GM12801 (cell line): Measurements from ENCODE around the gene CLDND1.

Experiments used
- TF ChIP-seq, protein P1 (sequence below): IDR thresholded peaks from one replicate; pipeline ENCODE4 v1.5.1; 2011; ENCODE audit warnings: control low read depth; ENCODE audit not compliant: insufficient read length; ENCODE audit errors: extremely low read depth

CLDND1 gene

DNA sequence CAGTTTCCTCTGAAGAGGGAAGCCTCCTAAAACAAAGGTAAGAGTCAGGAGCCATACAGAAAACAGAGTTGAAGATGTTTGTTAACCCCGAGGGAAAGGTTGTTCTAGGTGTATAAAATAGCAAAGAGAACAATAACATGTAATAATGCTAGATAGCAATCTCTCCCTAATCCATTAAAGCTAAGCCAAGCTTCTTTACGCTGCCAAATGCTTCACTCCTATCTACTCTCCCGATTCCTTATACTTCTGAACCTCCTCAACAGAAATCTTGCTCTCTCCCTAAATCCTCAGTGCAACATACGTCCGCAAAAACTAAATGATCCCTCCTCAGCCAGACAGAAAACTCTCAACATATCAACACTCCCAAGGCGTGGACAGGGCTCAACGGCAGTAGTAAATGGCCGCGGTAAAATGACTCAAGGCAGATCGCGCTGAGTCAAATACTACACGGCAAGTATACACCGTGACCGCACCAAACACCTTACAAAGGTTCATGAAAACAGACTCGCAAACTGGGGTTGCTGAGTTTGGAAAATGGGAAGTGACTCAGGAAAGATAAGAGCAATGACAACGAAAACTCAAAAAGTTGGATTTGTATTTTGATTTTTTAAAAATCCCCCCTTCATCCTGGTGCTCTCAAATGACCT lies 682 bp downstream of the CLDND1 start:
- TF ChIP-seq, protein P1, sequence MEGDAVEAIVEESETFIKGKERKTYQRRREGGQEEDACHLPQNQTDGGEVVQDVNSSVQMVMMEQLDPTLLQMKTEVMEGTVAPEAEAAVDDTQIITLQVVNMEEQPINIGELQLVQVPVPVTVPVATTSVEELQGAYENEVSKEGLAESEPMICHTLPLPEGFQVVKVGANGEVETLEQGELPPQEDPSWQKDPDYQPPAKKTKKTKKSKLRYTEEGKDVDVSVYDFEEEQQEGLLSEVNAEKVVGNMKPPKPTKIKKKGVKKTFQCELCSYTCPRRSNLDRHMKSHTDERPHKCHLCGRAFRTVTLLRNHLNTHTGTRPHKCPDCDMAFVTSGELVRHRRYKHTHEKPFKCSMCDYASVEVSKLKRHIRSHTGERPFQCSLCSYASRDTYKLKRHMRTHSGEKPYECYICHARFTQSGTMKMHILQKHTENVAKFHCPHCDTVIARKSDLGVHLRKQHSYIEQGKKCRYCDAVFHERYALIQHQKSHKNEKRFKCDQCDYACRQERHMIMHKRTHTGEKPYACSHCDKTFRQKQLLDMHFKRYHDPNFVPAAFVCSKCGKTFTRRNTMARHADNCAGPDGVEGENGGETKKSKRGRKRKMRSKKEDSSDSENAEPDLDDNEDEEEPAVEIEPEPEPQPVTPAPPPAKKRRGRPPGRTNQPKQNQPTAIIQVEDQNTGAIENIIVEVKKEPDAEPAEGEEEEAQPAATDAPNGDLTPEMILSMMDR, result no peak

DNA sequence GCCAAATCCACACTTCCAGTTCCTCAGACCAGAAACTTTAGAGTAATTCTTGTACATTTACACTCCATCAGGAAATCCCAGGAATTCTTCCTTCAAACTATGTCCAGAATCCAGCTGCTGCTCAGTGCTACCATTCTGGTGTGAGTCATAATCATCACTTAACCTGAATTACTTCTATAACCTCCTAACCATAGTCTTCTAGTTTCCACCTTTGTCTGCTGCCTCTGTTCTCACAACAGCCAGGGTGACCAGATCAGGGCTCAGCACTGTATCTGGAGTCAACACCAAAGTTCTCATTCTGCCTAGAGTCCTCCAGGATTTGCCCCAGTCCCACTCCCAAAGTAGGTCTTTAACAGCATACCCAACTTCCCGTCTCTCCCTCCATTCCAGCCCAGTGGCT lies 3.4 kb downstream of the CLDND1 start:
- TF ChIP-seq, protein P1, result no peak

DNA sequence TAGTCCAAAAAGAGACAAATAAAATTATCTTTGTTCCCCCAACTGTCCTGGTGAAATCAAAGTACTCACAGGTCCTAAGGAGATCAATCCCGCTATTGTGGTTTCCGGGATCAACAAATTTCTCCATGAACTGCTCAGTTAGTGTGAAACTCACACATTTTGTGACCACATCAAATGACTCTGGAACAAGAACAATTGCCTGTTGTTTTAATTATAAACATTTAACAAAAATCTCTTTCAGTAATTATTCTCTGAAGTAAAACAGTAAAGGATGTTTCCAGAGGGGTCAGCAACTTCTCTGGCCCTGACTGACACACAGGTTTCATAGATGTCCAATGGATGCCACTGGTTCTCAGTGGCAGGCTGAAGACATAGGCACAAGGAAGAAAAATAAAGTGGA lies 3.9 kb downstream of the CLDND1 start:
- TF ChIP-seq, protein P1, result no peak

DNA sequence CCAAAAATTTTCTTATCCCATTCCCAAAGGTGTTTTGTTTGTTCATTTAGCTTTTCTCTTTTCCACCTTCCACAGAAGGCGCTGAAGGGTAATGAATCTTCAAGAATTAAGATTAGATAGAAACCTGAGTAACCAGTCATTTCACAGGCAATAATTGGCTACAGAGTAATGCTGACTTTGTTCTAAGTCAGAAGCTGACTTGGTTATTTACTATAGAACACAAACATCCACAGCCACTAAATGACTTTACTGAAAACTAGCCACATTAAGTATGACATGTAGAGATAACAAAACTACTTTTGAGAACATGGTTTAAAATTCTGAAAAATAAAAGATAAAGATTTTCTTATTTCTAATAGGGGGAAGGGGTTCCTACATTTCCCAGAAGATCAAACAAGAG lies 7.8 kb downstream of the CLDND1 start:
- TF ChIP-seq, protein P1, result no peak

DNA sequence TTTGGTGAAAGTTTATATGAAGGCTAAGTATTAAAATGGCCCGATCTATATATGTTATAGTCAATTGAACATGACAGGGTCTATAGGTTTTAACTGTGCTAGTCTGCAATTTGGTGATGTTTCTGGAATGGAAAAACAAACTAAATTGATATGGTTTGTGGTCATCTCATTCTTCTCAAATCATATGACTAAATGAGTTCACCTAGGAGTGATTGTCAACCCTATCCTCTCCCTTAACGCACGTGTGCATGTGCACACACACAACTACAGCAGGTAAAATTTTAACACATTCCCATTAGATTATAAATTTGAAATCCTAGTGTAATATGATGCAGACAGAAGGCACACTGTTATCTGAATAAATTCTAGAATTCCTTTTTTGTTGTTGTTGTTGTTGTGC lies 9.0 kb downstream of the CLDND1 start:
- TF ChIP-seq, protein P1, result no peak

DNA sequence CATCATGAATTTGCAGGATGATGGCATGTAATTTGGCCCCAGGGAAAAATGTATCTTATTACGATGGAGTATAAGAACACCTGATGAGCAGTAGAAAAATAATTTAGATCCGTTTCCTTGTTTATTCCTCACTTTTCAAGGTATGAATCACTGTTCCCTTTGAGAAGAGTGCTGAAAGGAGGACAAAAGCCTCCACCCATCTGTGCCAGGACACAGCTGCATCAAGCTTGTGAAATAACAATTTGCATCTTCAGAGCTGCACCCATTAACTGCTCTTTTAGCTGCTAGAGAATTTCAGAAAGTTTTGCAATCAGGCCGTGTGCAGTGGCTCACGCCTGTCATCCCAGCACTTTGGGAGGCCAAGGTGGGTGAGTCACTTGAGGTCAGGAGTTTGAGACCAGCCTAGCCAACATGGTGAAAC lies 9.6 kb downstream of the CLDND1 start:
- TF ChIP-seq, protein P1, result no peak

DNA sequence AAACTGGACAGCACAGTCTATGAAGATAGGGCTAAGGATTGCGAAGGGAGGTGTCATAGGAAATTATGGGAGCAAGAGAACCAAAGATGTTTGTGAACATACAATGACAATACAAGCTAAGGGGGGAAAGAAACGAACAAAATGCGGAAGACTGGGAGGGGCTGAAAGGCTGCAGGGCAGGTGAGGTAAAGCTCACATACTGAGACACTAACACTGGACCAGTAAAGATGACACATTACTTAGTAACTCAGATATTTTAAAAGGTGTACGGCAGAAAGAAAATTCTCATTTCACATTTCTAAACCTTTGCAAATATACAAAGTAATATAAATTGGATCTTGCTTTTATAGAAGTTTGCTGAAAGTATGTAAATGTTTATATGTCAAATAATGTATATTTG lies 10.1 kb downstream of the CLDND1 start:
- TF ChIP-seq, protein P1, result no peak
